Naive thymus-derived CD4-positive, alpha-beta T cell (primary cell): ENCODE data around the gene NUCB2. TPM values are rescaled to one million over a fixed set of nuclear protein-coding genes. Genes with fewer than 3 reads are reported as not detected.
"Not testable (repeated sequence)": the region's sequence is repeated elsewhere in the genome, so short reads cannot be mapped to it uniquely, and the experiment has no call there.

ENCODE experiments used
- ATAC-seq: fragments of 150-1000 bp; cut with Tn5 transposase; 2 replicates; pipeline ENCODE4 v1.10.0; 2021; ENCODE audit warnings: mild to moderate bottlenecking, moderate library complexity
- CTCF ChIA-PET: fragments of 350-600 bp; sonication (Branson Sonifier 250); formaldehyde crosslinking; loops from one replicate; lab custom pipeline; 2021; ENCODE audit warnings: antibody characterized with exemption; lab: Charles Lee
- POLR2A ChIA-PET: fragments of 350-600 bp; sonication (Branson Sonifier 250); formaldehyde crosslinking; loops from one replicate; lab custom pipeline; 2021; ENCODE audit warnings: antibody characterized with exemption, inconsistent platforms; lab: Charles Lee
- DNase-seq, 9 donors: peaks; one replicate each; pipeline versions ENCODE4 v3.0.0 to v3.0.0-alpha.2; 2020 to 2022; ENCODE audit warnings: mixed read lengths in 1 of 9
- H3K27ac ChIP-seq: one replicate; pipeline ENCODE4 v1.7.0; 2013; ENCODE audit warnings: mild to moderate bottlenecking, low read depth, low read length, moderate library complexity
- H3K27me3 ChIP-seq, 2 donors: one replicate each; pipeline ENCODE4 v1.7.0; 2013; ENCODE audit warnings: low read length in 2 of 2, mild to moderate bottlenecking in 2 of 2, moderate library complexity in 2 of 2; ENCODE audit not compliant: control insufficient read depth in 2 of 2, insufficient read depth in 2 of 2
- H3K36me3 ChIP-seq, 3 experiments: 1 replicate in 2 of 3; 2 replicates in 1 of 3; pipeline ENCODE4 v1.7.0; 2013; ENCODE audit warnings: low read length in 3 of 3, mild to moderate bottlenecking in 3 of 3, moderate library complexity in 1 of 3; ENCODE audit not compliant: insufficient read depth in 3 of 3, control insufficient read depth in 2 of 3
- H3K4me1 ChIP-seq, 2 donors: one replicate each; pipeline ENCODE4 v1.7.0; 2013; ENCODE audit warnings: low read length in 2 of 2, mild to moderate bottlenecking in 2 of 2, moderate library complexity in 1 of 2; ENCODE audit not compliant: control insufficient read depth in 2 of 2, insufficient read depth in 2 of 2
- H3K4me3 ChIP-seq: 2 replicates; pipeline ENCODE4 v1.7.0; 2013; ENCODE audit warnings: mild to moderate bottlenecking, low read length
- H3K9me3 ChIP-seq, 3 experiments: 1 replicate in 2 of 3; 2 replicates in 1 of 3; pipeline ENCODE4 v1.7.0; 2013; ENCODE audit warnings: low read length in 3 of 3; ENCODE audit not compliant: control insufficient read depth in 2 of 3
- H3K27ac Mint-ChIP-seq, 9 donors: one replicate each; pipeline ENCODE4 v1.8.0; 2020 to 2022; ENCODE audit warnings: mixed read lengths in 9 of 9, mild to moderate bottlenecking in 8 of 9, moderate library complexity in 5 of 9, inconsistent platforms in 2 of 9
- H3K27me3 Mint-ChIP-seq, 5 donors: one replicate each; pipeline ENCODE4 v1.8.0; 2021 to 2022; ENCODE audit warnings: mixed read lengths in 5 of 5, mild to moderate bottlenecking in 1 of 5
- H3K36me3 Mint-ChIP-seq, 5 donors: one replicate each; pipeline ENCODE4 v1.8.0; 2020 to 2022; ENCODE audit warnings: mixed read lengths in 5 of 5, mild to moderate bottlenecking in 3 of 5, inconsistent platforms in 1 of 5
- H3K4me1 Mint-ChIP-seq, 7 donors: one replicate each; pipeline ENCODE4 v1.8.0; 2020 to 2022; ENCODE audit warnings: mixed read lengths in 7 of 7, mild to moderate bottlenecking in 3 of 7, inconsistent platforms in 1 of 7
- H3K4me3 Mint-ChIP-seq, 10 donors: one replicate each; pipeline ENCODE4 v1.8.0; 2020 to 2022; ENCODE audit warnings: mild to moderate bottlenecking in 10 of 10, mixed read lengths in 10 of 10, moderate library complexity in 6 of 10, inconsistent platforms in 2 of 10
- H3K9me3 Mint-ChIP-seq, 11 donors: one replicate each; pipeline ENCODE4 v1.8.0; 2020 to 2022; ENCODE audit warnings: mixed read lengths in 11 of 11, mild to moderate bottlenecking in 4 of 11, inconsistent platforms in 1 of 11, moderate library complexity in 1 of 11
- intact Hi-C, 2 donors: fragments of 100-400 bp; cut with micrococcal nuclease; formaldehyde crosslinking; loops; one replicate each; pipeline ENCODE4 v1.15.1; 2023
- polyA plus RNA-seq, 2 donors: library from polyadenylated mRNA; unstranded; fragments of 300-500 nt; fragmentation: Illumina TruSeq; gene quantifications; one replicate each; pipeline ENCODE4 v1.2.3, GENCODE V29; 2021
- total RNA-seq, 6 experiments: library from RNA in 5 of 6; stranded (reverse) in 5 of 6; gene quantifications; 1 replicate in 5 of 6; 2 replicates in 1 of 6; pipeline ENCODE4 v1.2.3 and lab custom pipeline; 2021 to 2026

Gene NUCB2
- total and polyA plus RNA-seq, 7 experiments from 2014 or later = 72.0 to 359 (median 166) TPM

GRCh38 chr11:17267576-17267975 is 9.0 kb upstream of the NUCB2 start:
- no peak overlapping the region for H3K4me3 Mint-ChIP-seq
- no peak overlapping the region for H3K27ac ChIP-seq
- H3K27ac Mint-ChIP-seq = peak overlapping the region in 1 of 9 donors; percentile 52
- peaks cover 0 to 19% (median 4%) of the 10 kb centered on the region in 7 donors for H3K4me1 Mint-ChIP-seq
- ChIA-PET CTCF (no interaction called here), POLR2A (interaction anchor here (0.7 to 1.1 kb wide), 2 partner anchors 8 to 86 kb away, joined by 4 to 8 read pairs; partner anchors contain the start of gene NUCB2)
- H3K36me3 Mint-ChIP-seq = peaks cover 0 to 1% (median 0%) of the 10 kb centered on the region in 5 donors
- no peak overlapping the region for H3K4me3 ChIP-seq
- DNase-seq = no peak
- H3K9me3 Mint-ChIP-seq = no peaks in the 10 kb centered on the region
- no peaks in the 10 kb centered on the region for H3K36me3 ChIP-seq
- no peak for ATAC-seq
- peaks cover 0 to 30% (median 0%) of the 10 kb centered on the region in 5 donors for H3K27me3 Mint-ChIP-seq
- H3K27me3 ChIP-seq = no peaks in the 10 kb centered on the region
- no peaks in the 10 kb centered on the region for H3K4me1 ChIP-seq
- H3K9me3 ChIP-seq = no peaks in the 10 kb centered on the region
- intact Hi-C loops = no loop called here

DNA sequence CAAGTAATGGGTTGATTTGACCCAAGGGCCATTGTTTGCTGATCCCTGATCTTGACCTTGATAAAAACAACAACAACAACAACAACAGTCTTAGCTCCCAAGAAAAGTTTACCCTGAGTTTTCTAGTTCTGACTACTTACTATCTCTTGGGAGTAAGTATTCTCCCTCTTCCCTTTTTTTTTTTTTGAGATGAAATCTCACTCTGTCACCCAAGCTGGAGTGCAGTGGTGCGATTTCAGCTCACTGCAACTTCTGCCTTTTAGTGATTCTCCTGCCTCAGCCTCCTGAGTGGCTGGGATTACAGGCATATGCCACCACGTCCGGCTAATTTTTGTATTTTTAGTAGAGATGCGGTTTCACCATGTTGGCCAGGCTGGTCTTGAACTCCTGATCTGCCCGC is 8.0 kb upstream of the NUCB2 start:
- POLR2A ChIA-PET = interaction anchor here (0.8 to 0.9 kb wide), 2 partner anchors 13 to 21 kb away, joined by 3 read pairs; no protein-coding TSS in a partner anchor
- H3K27me3 Mint-ChIP-seq = peaks cover 0 to 28% (median 0%) of the 10 kb centered on the region in 5 donors
- ATAC-seq, H3K27me3 ChIP-seq, intact Hi-C loops, DNase-seq, H3K4me3 Mint-ChIP-seq, H3K4me1 ChIP-seq, H3K36me3 Mint-ChIP-seq, H3K9me3 Mint-ChIP-seq, H3K27ac ChIP-seq, H3K36me3 ChIP-seq, H3K27ac Mint-ChIP-seq, H3K4me3 ChIP-seq, H3K9me3 ChIP-seq: not testable (repeated sequence)
- CTCF ChIA-PET = interaction anchor here (0.6 kb wide), 1 partner anchor 532 kb away, joined by 4 read pairs; no protein-coding TSS in a partner anchor
- peaks cover 0 to 28% (median 4%) of the 10 kb centered on the region in 7 donors for H3K4me1 Mint-ChIP-seq

DNA sequence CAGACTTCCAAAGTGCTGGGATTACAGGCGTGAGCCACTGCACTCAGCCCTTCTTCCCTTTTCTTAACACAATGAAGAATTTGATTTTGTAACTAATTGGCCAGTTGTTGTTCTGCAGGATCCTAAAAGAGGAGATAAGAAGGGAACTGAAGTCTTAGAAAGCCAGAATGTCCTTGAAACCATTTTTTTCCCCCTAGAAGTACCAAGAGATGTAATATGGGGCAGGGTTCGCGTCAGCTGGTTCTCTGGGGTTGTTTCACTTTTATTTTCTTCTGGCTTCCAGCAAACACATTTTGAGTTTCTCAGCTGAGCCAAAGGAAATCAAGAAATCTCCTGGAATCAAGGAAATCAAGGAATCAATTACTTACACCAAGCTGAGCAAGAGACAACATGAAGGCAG is 7.6 kb upstream of the NUCB2 start:
- Mint-ChIP-seq H3K4me3 (peak overlapping the region in 1 of 10 donors; percentile 39), H3K27me3 (peaks cover 0 to 25% (median 0%) of the 10 kb centered on the region in 5 donors), H3K9me3 (no peaks in the 10 kb centered on the region), H3K4me1 (peaks cover 0 to 25% (median 4%) of the 10 kb centered on the region in 7 donors), H3K27ac (peak overlapping the region in 1 of 9 donors; percentile 25), H3K36me3 (no peaks in the 10 kb centered on the region)
- intact Hi-C loops = no loop called here
- Histone ChIP-seq H3K27ac (no peak overlapping the region), H3K4me1 (no peaks in the 10 kb centered on the region), H3K27me3 (no peaks in the 10 kb centered on the region), H3K36me3 (no peaks in the 10 kb centered on the region), H3K9me3 (no peaks in the 10 kb centered on the region), H3K4me3 (no peak overlapping the region)
- ATAC-seq (no peak), DNase-seq (no peak)
- POLR2A ChIA-PET = interaction anchor here (0.8 to 0.9 kb wide), 2 partner anchors 12 to 21 kb away, joined by 3 read pairs; no protein-coding TSS in a partner anchor
- CTCF ChIA-PET = interaction anchor here (1.4 kb wide), 1 partner anchor 38 kb away, joined by 3 read pairs; no protein-coding TSS in a partner anchor

DNA sequence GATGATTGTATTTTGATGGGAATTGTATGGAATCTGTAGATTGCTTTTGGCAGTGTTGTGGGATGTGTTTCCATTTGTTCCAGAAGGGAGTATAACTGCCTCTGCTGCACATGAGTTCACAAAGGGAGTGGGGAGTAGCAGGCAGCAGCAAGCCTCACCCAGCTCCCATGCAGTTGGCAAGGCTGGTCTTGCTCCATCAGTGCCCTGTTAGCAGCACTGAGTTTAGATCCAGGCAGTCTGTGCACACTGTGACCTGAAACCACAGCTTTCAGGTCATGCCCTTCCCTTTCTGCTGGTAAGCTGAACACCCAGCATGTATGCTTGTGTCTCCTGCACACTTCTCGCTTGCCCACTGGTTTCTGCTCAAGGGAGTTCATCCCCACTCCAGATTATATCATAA is 3.7 kb upstream of the NUCB2 start:
- peaks cover 14 to 39% (median 21%) of the 10 kb centered on the region in 7 donors for H3K4me1 Mint-ChIP-seq
- POLR2A ChIA-PET = interaction anchor here (1.0 to 1.3 kb wide), 3 partner anchors 11 to 19 kb away, joined by 3 to 4 read pairs (median 4); no protein-coding TSS in a partner anchor
- no peak overlapping the region for H3K4me3 Mint-ChIP-seq
- H3K4me3 ChIP-seq = no peak overlapping the region
- H3K36me3 ChIP-seq = peaks cover 0 to 7% (median 0%) of the 10 kb centered on the region in 3 experiments
- no peaks in the 10 kb centered on the region for H3K9me3 ChIP-seq
- ATAC-seq (no peak), DNase-seq (no peak)
- no peak overlapping the region for H3K27ac ChIP-seq
- H3K4me1 ChIP-seq = peaks cover 13 to 17% of the 10 kb centered on the region in 2 donors
- H3K36me3 Mint-ChIP-seq = peaks cover 0 to 4% (median 0%) of the 10 kb centered on the region in 5 donors
- no peaks in the 10 kb centered on the region for H3K27me3 ChIP-seq
- CTCF ChIA-PET = no interaction called here
- intact Hi-C loops = no loop called here
- H3K27ac Mint-ChIP-seq = no peak overlapping the region
- H3K9me3 Mint-ChIP-seq = no peaks in the 10 kb centered on the region
- no peaks in the 10 kb centered on the region for H3K27me3 Mint-ChIP-seq

GRCh38 chr11:17273211-17273610 is 3.3 kb upstream of the NUCB2 start:
- no peak for ATAC-seq
- no peak for DNase-seq
- Histone ChIP-seq H3K4me1 (peaks cover 17% of the 10 kb centered on the region in 2 donors), H3K27ac (no peak overlapping the region), H3K36me3 (peaks cover 0 to 7% (median 0%) of the 10 kb centered on the region in 3 experiments), H3K9me3 (no peaks in the 10 kb centered on the region), H3K4me3 (no peak overlapping the region), H3K27me3 (no peaks in the 10 kb centered on the region)
- intact Hi-C loops = no loop called here
- Mint-ChIP-seq H3K27me3 (no peaks in the 10 kb centered on the region), H3K27ac (peak overlapping the region in 1 of 9 donors; percentile 45), H3K4me3 (no peak overlapping the region), H3K36me3 (peaks cover 0 to 4% (median 0%) of the 10 kb centered on the region in 5 donors), H3K9me3 (no peaks in the 10 kb centered on the region), H3K4me1 (peaks cover 15 to 39% (median 23%) of the 10 kb centered on the region in 7 donors)
- ChIA-PET CTCF (no interaction called here), POLR2A (interaction anchor here (1.0 to 1.3 kb wide), 3 partner anchors 10 to 18 kb away, joined by 3 to 4 read pairs (median 4); no protein-coding TSS in a partner anchor)

DNA sequence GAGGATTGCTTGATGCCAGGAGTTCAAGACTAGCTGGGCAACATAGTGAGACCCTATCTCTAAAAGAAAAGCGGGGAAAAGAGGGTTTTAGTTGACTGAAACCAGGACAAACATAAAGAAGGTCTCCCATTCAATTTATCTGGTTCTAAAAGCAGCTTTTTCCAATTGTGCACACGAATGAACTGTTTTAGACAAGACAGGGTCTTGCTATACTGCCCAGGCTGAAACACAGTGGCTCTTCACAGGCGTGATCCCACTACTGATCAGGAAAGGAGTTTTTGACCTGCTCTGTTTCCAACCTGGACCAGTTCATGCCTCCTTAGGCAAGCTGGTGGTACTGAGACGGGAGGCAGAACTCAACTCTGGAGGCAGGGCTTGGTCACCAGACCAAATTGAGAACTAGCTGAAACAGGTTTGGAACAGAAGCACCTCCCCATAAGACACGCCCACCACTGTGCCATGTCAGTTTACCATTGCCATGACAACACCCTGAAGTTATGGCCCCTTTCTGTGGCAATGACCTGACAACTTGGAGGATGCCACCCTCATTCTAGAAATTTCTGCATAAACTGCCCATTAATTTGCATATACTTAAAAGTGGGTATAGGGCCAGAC is 2.8 kb upstream of the NUCB2 start:
- CTCF ChIA-PET = no interaction called here
- POLR2A ChIA-PET = interaction anchor here (1.0 to 3.9 kb wide), 4 partner anchors 10 to 197 kb away, joined by 3 to 16 read pairs (median 4); partner anchors contain the start of gene RPS13
- peaks cover 17 to 18% of the 10 kb centered on the region in 2 donors for H3K4me1 ChIP-seq
- H3K27ac Mint-ChIP-seq = peak overlapping the region in 3 of 9 donors; percentile 4 to 67 (median 45)
- no peak overlapping the region for H3K4me3 Mint-ChIP-seq
- no peak overlapping the region for H3K27ac ChIP-seq
- H3K27me3 ChIP-seq = no peaks in the 10 kb centered on the region
- peaks cover 16 to 39% (median 28%) of the 10 kb centered on the region in 7 donors for H3K4me1 Mint-ChIP-seq
- no peaks in the 10 kb centered on the region for H3K9me3 ChIP-seq
- no peak for ATAC-seq
- H3K36me3 ChIP-seq = peaks cover 0 to 7% (median 0%) of the 10 kb centered on the region in 3 experiments
- no peak overlapping the region for H3K4me3 ChIP-seq
- no peaks in the 10 kb centered on the region for H3K27me3 Mint-ChIP-seq
- H3K9me3 Mint-ChIP-seq = no peaks in the 10 kb centered on the region
- no peak for DNase-seq
- intact Hi-C loops = no loop called here
- H3K36me3 Mint-ChIP-seq = peaks cover 0 to 7% (median 0%) of the 10 kb centered on the region in 5 donors
